Upper lobe of left lung (tissue), 6 donors: ENCODE data around the gene TSNAX. TPM values are rescaled to one million over a fixed set of nuclear protein-coding genes. Genes with fewer than 3 reads are reported as not detected.
A peak's percentile ranks its signal among the peaks of the same experiment; 100 is the strongest.
"Not testable (repeated sequence)": the region's sequence is repeated elsewhere in the genome, so short reads cannot be mapped to it uniquely, and the experiment has no call there.

ENCODE experiments used
- ATAC-seq, 2 donors: fragments of 200-7000 bp; cut with Tn5 transposase; one replicate each; pipeline ENCODE4 v1.9.1; 2022; ENCODE audit warnings: mild to moderate bottlenecking in 2 of 2, moderate library complexity in 2 of 2; ENCODE audit not compliant: low FRiP score in 2 of 2
- DNase-seq, 2 donors: peaks; one replicate each; pipeline ENCODE4 v3.0.0-alpha.2; 2019 to 2020
- H3K27ac ChIP-seq, 4 donors: fragments of 200-600 bp; sonication (generic); one replicate each; pipeline ENCODE4 v1.5.1; 2016 to 2019
- H3K27me3 ChIP-seq, 4 donors: fragments of 200-600 bp; sonication (generic); one replicate each; pipeline ENCODE4 v1.5.1; 2017 to 2019
- H3K36me3 ChIP-seq, 4 donors: fragments of 200-600 bp; sonication (generic); one replicate each; pipeline ENCODE4 v1.5.1; 2016 to 2019
- H3K4me1 ChIP-seq, 4 donors: fragments of 200-600 bp; sonication (generic); one replicate each; pipeline ENCODE4 v1.5.1; 2018 to 2019
- H3K4me3 ChIP-seq, 4 donors: fragments of 200-600 bp; sonication (generic); one replicate each; pipeline ENCODE4 v1.5.1; 2017 to 2019; ENCODE audit warnings: mild to moderate bottlenecking in 2 of 4, moderate library complexity in 1 of 4
- H3K9me3 ChIP-seq, 4 donors: fragments of 200-600 bp; sonication (generic); one replicate each; pipeline ENCODE4 v1.5.1; 2018 to 2019
- CTCF ChIP-seq, 6 experiments: fragments of 450-650 bp in 4 of 6; fragments of 200-600 bp in 2 of 6; sonication (generic) in 2 of 6; IDR thresholded peaks; one replicate each; pipeline ENCODE4 v1.5.1; 2016 to 2019; ENCODE audit warnings: antibody characterized with exemption in 6 of 6
- EP300 ChIP-seq, 4 donors: sonication (generic); formaldehyde crosslinking; IDR thresholded peaks; one replicate each; pipeline ENCODE4 v1.5.1; 2017; ENCODE audit warnings: antibody characterized with exemption in 4 of 4, control low read depth in 2 of 4
- POLR2A ChIP-seq, 4 donors: fragments of 450-650 bp; IDR thresholded peaks; one replicate each; pipeline ENCODE4 v1.5.1; 2016 to 2017; ENCODE audit warnings: antibody characterized with exemption in 4 of 4, mild to moderate bottlenecking in 2 of 4
- POLR2AphosphoS5 ChIP-seq, 2 donors: sonication (generic); formaldehyde crosslinking; IDR thresholded peaks; one replicate each; pipeline ENCODE4 v1.5.1; 2017; ENCODE audit warnings: antibody characterized with exemption in 2 of 2
- WGBS, 2 donors: methylation state at CpG; one replicate each; pipeline ENCODE4 v1.1.5; 2017 to 2018; 5-methylcytosine and 5-hydroxymethylcytosine counted together
- total RNA-seq, 6 donors: library from RNA; depleted of rRNA in 4 of 6; stranded (reverse); fragments of >200 nt in 4 of 6; gene quantifications; one replicate each; pipeline versions ENCODE4 v1.1.0 to v1.2.1, GENCODE V29; 2016 to 2021
- donor health status: DM: no; HTN: no; CAD: no; lungs with moderate emphysema.
- donor health status: DM: no; HTN: yes; CAD: no; lungs with severe emphysema.

The TSNAX gene
- total RNA-seq, 6 donors from 2014 or later = 6.3 to 39.7 (median 24.6) TPM

- H3K9me3 ChIP-seq = no peaks in the 10 kb centered on the region
- no peak for ATAC-seq
- no peak overlapping the region for H3K27ac ChIP-seq
- H3K36me3 ChIP-seq = no peaks in the 10 kb centered on the region
- no peaks in the 10 kb centered on the region for H3K4me1 ChIP-seq
- no peak overlapping the region for H3K4me3 ChIP-seq
- TF ChIP-seq CTCF (IDR thresholded peaks at IDR 0.05) (no peak), POLR2AphosphoS5 (IDR thresholded peaks at IDR 0.05) (no peak), EP300 (IDR thresholded peaks at IDR 0.05) (no peak), POLR2A (IDR thresholded peaks at IDR 0.05) (no peak)
- WGBS, 2 donors = 71 to 80% methylated on average over 5 of the region's 5 CpGs
- no peak for DNase-seq
- no peaks in the 10 kb centered on the region for H3K27me3 ChIP-seq
These were observed 56.5 kb downstream of the TSNAX start for GRCh38 chr1:231584921-231585320.

GRCh38 chr1:231590453-231591198, 62.2 kb downstream of the TSNAX start:
- H3K9me3 ChIP-seq = no peaks in the 10 kb centered on the region
- no peak overlapping the region for H3K4me3 ChIP-seq
- H3K27ac ChIP-seq = no peak overlapping the region
- no peaks in the 10 kb centered on the region for H3K4me1 ChIP-seq
- peak; percentile 77 to 85 for ATAC-seq
- 28 to 30% methylated on average over 12 of the region's 12 CpGs for WGBS, 2 donors
- H3K36me3 ChIP-seq = no peaks in the 10 kb centered on the region
- DNase-seq = peak in 1 of 2 donors; percentile 54
- TF ChIP-seq CTCF (IDR thresholded peaks at IDR 0.05) (peak; percentile 47 to 74 (median 60)), POLR2A (IDR thresholded peaks at IDR 0.05) (no peak)
- H3K27me3 ChIP-seq = no peaks in the 10 kb centered on the region

DNA sequence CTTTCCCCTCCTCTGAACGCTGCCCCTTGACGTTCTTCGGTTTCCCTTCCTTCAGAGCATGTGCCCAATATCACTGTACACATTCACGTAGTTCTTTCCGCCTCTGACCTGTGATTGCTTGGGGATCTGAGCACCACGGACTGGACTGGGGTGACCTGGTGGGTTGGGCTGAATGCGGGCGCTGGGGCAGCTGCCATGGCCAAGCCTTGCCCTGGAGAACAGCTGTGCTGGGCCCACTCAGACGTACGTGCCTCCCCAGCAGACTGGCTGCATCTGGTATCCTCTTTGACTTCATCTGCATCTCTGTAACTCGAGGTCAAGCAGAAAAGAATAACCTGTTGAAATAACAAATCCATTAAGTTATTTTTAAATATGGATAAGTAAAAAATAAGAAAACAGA, 63.0 kb downstream of the TSNAX start:
- Histone ChIP-seq H3K27me3 (no peaks in the 10 kb centered on the region), H3K27ac (no peak overlapping the region), H3K4me3 (no peak overlapping the region), H3K36me3 (no peaks in the 10 kb centered on the region), H3K4me1 (no peaks in the 10 kb centered on the region), H3K9me3 (no peaks in the 10 kb centered on the region)
- ATAC-seq = no peak
- WGBS, 2 donors = 74% methylated on average over 11 of the region's 11 CpGs
- no peak for TF ChIP-seq EP300 (IDR thresholded peaks at IDR 0.05)
- TF ChIP-seq POLR2AphosphoS5 (IDR thresholded peaks at IDR 0.05) = no peak
- no peak for TF ChIP-seq POLR2A (IDR thresholded peaks at IDR 0.05)
- no peak for TF ChIP-seq CTCF (IDR thresholded peaks at IDR 0.05)
- peak in 1 of 2 donors; percentile 41 for DNase-seq

DNA sequence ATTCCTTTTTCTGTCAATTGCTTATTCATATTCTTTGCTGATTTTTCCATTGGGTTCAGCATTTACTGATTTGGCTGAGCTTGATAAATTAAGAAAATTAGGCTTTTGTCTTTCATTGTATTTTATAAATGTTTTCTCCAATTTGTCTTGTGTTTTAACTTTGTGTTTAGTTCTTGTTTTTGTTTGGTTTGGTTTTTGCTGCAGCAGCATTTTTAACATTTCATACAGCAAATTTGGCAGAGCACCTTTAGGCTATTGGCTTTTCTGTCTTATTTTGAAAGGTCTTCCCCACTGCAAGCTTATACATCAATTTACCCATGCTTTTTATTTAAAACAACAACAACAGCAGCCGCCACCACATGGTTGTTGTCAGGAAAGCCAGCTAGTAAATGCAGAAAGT, 64.3 kb downstream of the TSNAX start:
- no peak overlapping the region for H3K27ac ChIP-seq
- TF ChIP-seq POLR2AphosphoS5 (IDR thresholded peaks at IDR 0.05) (no peak), CTCF (IDR thresholded peaks at IDR 0.05) (no peak), POLR2A (IDR thresholded peaks at IDR 0.05) (no peak), EP300 (IDR thresholded peaks at IDR 0.05) (no peak)
- no peaks in the 10 kb centered on the region for H3K9me3 ChIP-seq
- no peak overlapping the region for H3K4me3 ChIP-seq
- WGBS, 2 donors = 50 to 80% methylated on average over 1 of the region's 1 CpG
- no peaks in the 10 kb centered on the region for H3K27me3 ChIP-seq
- ATAC-seq (no peak), DNase-seq (no peak)
- H3K4me1 ChIP-seq = no peaks in the 10 kb centered on the region
- H3K36me3 ChIP-seq = no peaks in the 10 kb centered on the region

DNA sequence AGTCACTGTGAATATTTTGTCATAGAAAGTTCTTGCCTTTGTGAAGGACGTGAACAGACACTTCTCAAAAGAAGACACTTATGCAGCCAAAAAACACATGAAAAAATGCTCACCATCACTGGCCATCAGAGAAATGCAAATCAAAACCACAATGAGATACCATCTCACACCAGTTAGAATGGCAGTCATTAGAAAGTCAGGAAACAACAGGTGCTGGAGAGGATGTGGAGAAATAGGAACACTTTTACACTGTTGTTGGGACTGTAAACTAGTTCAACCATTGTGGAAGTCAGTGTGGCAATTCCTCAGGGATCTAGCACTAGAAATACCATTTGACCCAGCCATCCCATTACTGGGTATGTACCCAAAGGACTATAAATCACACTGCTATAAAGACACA, 64.8 kb downstream of the TSNAX start:
- H3K27ac ChIP-seq, H3K9me3 ChIP-seq, H3K4me1 ChIP-seq, DNase-seq, ATAC-seq, H3K4me3 ChIP-seq, H3K36me3 ChIP-seq, H3K27me3 ChIP-seq: not testable (repeated sequence)
- WGBS, 2 donors = 88 to 89% methylated on average over 1 of the region's 1 CpG
